PC-9 (cell line): ENCODE results near the gene C10orf105.

Experiments
- EZH2 ChIP-seq: fragments of 200-600 bp; sonication (generic); IDR thresholded peaks from 2 replicates; pipeline ENCODE4 v1.8.0; 2017; ENCODE audit warnings: antibody characterized with exemption, low read depth
- TF ChIP-seq, protein P1 (sequence below): fragments of 200-600 bp; sonication (generic); conservative IDR thresholded peaks from 2 replicates; pipeline ENCODE4 v1.6.1; 2017; ENCODE audit warnings: mixed run types, antibody characterized with exemption, mild to moderate bottlenecking, moderate library complexity

DNA sequence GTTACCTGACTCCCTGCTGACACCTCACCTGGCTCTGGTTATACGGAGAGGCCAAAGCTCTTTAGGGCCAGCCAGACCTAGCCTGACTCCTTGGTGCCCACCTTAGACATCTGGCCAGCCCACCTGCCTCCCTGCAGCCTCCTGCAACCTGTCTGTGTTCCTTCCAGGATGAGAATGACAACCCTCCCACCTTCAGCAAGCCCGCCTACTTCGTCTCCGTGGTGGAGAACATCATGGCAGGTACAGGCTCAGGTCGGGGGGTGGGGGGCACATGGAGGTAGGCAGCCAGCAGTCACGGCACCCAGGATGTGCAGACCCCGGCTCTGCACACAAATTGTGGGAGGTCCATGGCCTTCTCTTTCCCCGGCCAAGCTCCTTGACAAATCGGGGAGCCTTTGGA lies 32.1 kb downstream of the C10orf105 start:
- TF ChIP-seq, protein P1, sequence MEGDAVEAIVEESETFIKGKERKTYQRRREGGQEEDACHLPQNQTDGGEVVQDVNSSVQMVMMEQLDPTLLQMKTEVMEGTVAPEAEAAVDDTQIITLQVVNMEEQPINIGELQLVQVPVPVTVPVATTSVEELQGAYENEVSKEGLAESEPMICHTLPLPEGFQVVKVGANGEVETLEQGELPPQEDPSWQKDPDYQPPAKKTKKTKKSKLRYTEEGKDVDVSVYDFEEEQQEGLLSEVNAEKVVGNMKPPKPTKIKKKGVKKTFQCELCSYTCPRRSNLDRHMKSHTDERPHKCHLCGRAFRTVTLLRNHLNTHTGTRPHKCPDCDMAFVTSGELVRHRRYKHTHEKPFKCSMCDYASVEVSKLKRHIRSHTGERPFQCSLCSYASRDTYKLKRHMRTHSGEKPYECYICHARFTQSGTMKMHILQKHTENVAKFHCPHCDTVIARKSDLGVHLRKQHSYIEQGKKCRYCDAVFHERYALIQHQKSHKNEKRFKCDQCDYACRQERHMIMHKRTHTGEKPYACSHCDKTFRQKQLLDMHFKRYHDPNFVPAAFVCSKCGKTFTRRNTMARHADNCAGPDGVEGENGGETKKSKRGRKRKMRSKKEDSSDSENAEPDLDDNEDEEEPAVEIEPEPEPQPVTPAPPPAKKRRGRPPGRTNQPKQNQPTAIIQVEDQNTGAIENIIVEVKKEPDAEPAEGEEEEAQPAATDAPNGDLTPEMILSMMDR, result no peak
- TF ChIP-seq EZH2, result no peak
